Motor neuron (in vitro differentiated cells): Measurements from ENCODE around the gene UGT1A3. TPM values are rescaled to one million over a fixed set of nuclear protein-coding genes. Genes with fewer than 3 reads are reported as not detected.

Source experiments
- ATAC-seq, 8 experiments: fragments of 200-7000 bp; cut with Tn5 transposase; replicated peaks in 6 of 8; 2 replicates each; pipeline ENCODE4 v1.8.0; 2021; ENCODE audit warnings: mild to moderate bottlenecking in 8 of 8, moderate library complexity in 8 of 8
- H3K27ac ChIP-seq, 2 donors: fragments of 250-450 bp; sonication (Bioruptor Pico); 2 replicates each; pipeline ENCODE4 v1.9.0; 2021; ENCODE audit warnings: antibody characterized with exemption in 2 of 2, mild to moderate bottlenecking in 2 of 2, moderate library complexity in 1 of 2
- H3K4me1 ChIP-seq, 2 donors: fragments of 250-450 bp; sonication (Bioruptor Pico); replicated peaks in 1 of 2; 2 replicates each; pipeline ENCODE4 v1.6.1; 2021; ENCODE audit warnings: antibody characterized with exemption in 2 of 2, mild to moderate bottlenecking in 2 of 2, moderate library complexity in 1 of 2
- H3K4me3 ChIP-seq, 5 donors: fragments of 250-450 bp; sonication (Bioruptor Pico); 2 replicates each; pipeline ENCODE4 v1.9.0; 2021; ENCODE audit warnings: antibody characterized with exemption in 5 of 5, mild to moderate bottlenecking in 5 of 5, moderate library complexity in 4 of 5
- WGBS, 10 experiments: fragments of 450-650 bp; shearing (Covaris generic); methylation state at CpG; one replicate each; pipeline ENCODE4 v1.0.0; 2022; 5-methylcytosine and 5-hydroxymethylcytosine counted together
- in situ Hi-C, 9 experiments: fragments of 400-800 bp; cut with MboI; loops; one replicate each; pipeline ENCODE4 v1.15.0; 2021; ENCODE audit warnings: low sequenced_read_pairs in 9 of 9, low pct_unique_long_range_greater_than_20kb in 2 of 9; ENCODE audit not compliant: unreplicated experiment in 9 of 9
- total RNA-seq, 8 experiments: library from RNA; unstranded; fragments of 300-600 nt; gene quantifications; 2 replicates each; pipeline versions ENCODE4 v1.2.3 to v1.2.4, GENCODE V29; 2022

Gene UGT1A3
- total RNA-seq, 8 experiments from 2014 or later: 0.24 to 0.76 (median 0.31) TPM; not detected in 5

GRCh38 chr2:233772153-233772552 lies 43.3 kb downstream of the UGT1A3 start:
- in situ Hi-C loops: no loop called here
- Histone ChIP-seq H3K4me3 (no peak overlapping the region), H3K4me1 (peaks cover 3% of the 10 kb centered on the region in 2 donors), H3K27ac (no peak overlapping the region)
- no peak for ATAC-seq
- WGBS, 10 experiments: 64 to 96% (median 75%) methylated on average over 2 to 15 of the region's 16 CpGs; no CpG with 5 or more reads in 1 of the 10 experiments

- H3K4me3 ChIP-seq: no peak overlapping the region
- no peak for ATAC-seq
- WGBS, 10 experiments: 52 to 100% (median 71%) methylated on average over 2 to 5 of the region's 5 CpGs; no CpG with 5 or more reads in 4 of the 10 experiments
- no peak overlapping the region for H3K27ac ChIP-seq
- in situ Hi-C loops: no loop called here
- peaks cover 3% of the 10 kb centered on the region in 2 donors for H3K4me1 ChIP-seq
These were observed 43.7 kb downstream of the UGT1A3 start for GRCh38 chr2:233772583-233772982.

GRCh38 chr2:233773854-233774253 lies 45.0 kb downstream of the UGT1A3 start:
- WGBS, 10 experiments: 83 to 100% methylated on average over 1 of the region's 5 CpGs; no CpG with 5 or more reads in 8 of the 10 experiments
- Histone ChIP-seq H3K27ac (no peak overlapping the region), H3K4me1 (no peaks in the 10 kb centered on the region), H3K4me3 (no peak overlapping the region)
- ATAC-seq: no peak
- in situ Hi-C loops: no loop called here

GRCh38 chr2:233775414-233775813 lies 46.6 kb downstream of the UGT1A3 start:
- H3K4me1 ChIP-seq: no peaks in the 10 kb centered on the region
- WGBS, 10 experiments: 31 to 100% (median 86%) methylated on average over 1 to 6 of the region's 6 CpGs; no CpG with 5 or more reads in 4 of the 10 experiments
- H3K4me3 ChIP-seq: no peak overlapping the region
- no peak overlapping the region for H3K27ac ChIP-seq
- in situ Hi-C loops: no loop called here
- ATAC-seq: peak in 2 of 8 experiments; percentile 26 to 32

- 17 to 75% (median 67%) methylated on average over 1 to 2 of the region's 2 CpGs; no CpG with 5 or more reads in 5 of the 10 experiments for WGBS, 10 experiments
- Histone ChIP-seq H3K27ac (no peak within 1 kb of the TSS), H3K4me3 (no peak within 1 kb of the TSS), H3K4me1 (no peaks in the 10 kb centered on the region)
- in situ Hi-C loops: no loop called here
- ATAC-seq: no peak
These were observed 49.2 kb downstream of the UGT1A3 start, which contains the start of gene MROH2A for GRCh38 chr2:233778030-233778429. TSS of gene MROH2A (plus strand) at chr2:233778330. CDS start at chr2:233779359, 1,029 bp downstream.

- no peak for ATAC-seq
- in situ Hi-C loops: no loop called here
- Histone ChIP-seq H3K4me3 (no peak overlapping the region), H3K4me1 (no peaks in the 10 kb centered on the region), H3K27ac (no peak overlapping the region)
- WGBS, 10 experiments: 100% methylated on average over 1 to 3 of the region's 4 CpGs; no CpG with 5 or more reads in 8 of the 10 experiments
These were observed 50.9 kb downstream of the UGT1A3 start for GRCh38 chr2:233779722-233780121.

GRCh38 chr2:233780771-233781170 lies 51.9 kb downstream of the UGT1A3 start:
- Histone ChIP-seq H3K4me1 (no peaks in the 10 kb centered on the region), H3K4me3 (no peak overlapping the region), H3K27ac (no peak overlapping the region)
- in situ Hi-C loops: no loop called here
- ATAC-seq: peak in 2 of 8 experiments; percentile 81 to 87
- WGBS, 10 experiments: 2 to 93% (median 83%) methylated on average over 1 to 4 of the region's 4 CpGs

GRCh38 chr2:233789554-233789953 lies 60.7 kb downstream of the UGT1A3 start:
- ATAC-seq: no peak
- in situ Hi-C loops: no loop called here
- H3K4me3 ChIP-seq: no peak overlapping the region
- H3K27ac ChIP-seq: no peak overlapping the region
- H3K4me1 ChIP-seq: no peaks in the 10 kb centered on the region
- WGBS, 10 experiments: 40 to 100% (median 82%) methylated on average over 1 to 3 of the region's 7 CpGs; no CpG with 5 or more reads in 2 of the 10 experiments

- H3K4me3 ChIP-seq: no peak overlapping the region
- no peak overlapping the region for H3K27ac ChIP-seq
- ATAC-seq: no peak
- in situ Hi-C loops: no loop called here
- no peaks in the 10 kb centered on the region for H3K4me1 ChIP-seq
- WGBS, 10 experiments: 48 to 89% (median 85%) methylated on average over 3 to 15 of the region's 18 CpGs; no CpG with 5 or more reads in 5 of the 10 experiments
These were observed 62.5 kb downstream of the UGT1A3 start for GRCh38 chr2:233791151-233791882.

GRCh38 chr2:233791883-233792329 lies 63.1 kb downstream of the UGT1A3 start:
- no peak for ATAC-seq

GRCh38 chr2:233792720-233793119 lies 63.9 kb downstream of the UGT1A3 start:
- in situ Hi-C loops: no loop called here

More at GRCh38 chr2:233791883-233792329, 63.1 kb downstream of the UGT1A3 start:
- no peak overlapping the region for H3K27ac ChIP-seq
- 62 to 80% (median 67%) methylated on average over 1 to 8 of the region's 9 CpGs; no CpG with 5 or more reads in 5 of the 10 experiments for WGBS, 10 experiments
- H3K4me3 ChIP-seq: no peak overlapping the region
- in situ Hi-C loops: no loop called here
- H3K4me1 ChIP-seq: no peaks in the 10 kb centered on the region

GRCh38 chr2:233793465-233794127 lies 64.8 kb downstream of the UGT1A3 start:
- in situ Hi-C loops: no loop called here
- Histone ChIP-seq H3K4me1 (no peaks in the 10 kb centered on the region), H3K27ac (no peak overlapping the region), H3K4me3 (no peak overlapping the region)
- WGBS, 10 experiments: 43 to 100% (median 80%) methylated on average over 1 to 9 of the region's 18 CpGs; no CpG with 5 or more reads in 3 of the 10 experiments
- no peak for ATAC-seq

More at GRCh38 chr2:233792720-233793119, 63.9 kb downstream of the UGT1A3 start:
- ATAC-seq: no peak
- H3K27ac ChIP-seq: no peak overlapping the region
- no peak overlapping the region for H3K4me3 ChIP-seq
- WGBS, 10 experiments: 67 to 97% (median 79%) methylated on average over 1 to 6 of the region's 7 CpGs; no CpG with 5 or more reads in 3 of the 10 experiments
- H3K4me1 ChIP-seq: no peaks in the 10 kb centered on the region

- Histone ChIP-seq H3K4me3 (no peak overlapping the region), H3K27ac (no peak overlapping the region), H3K4me1 (no peaks in the 10 kb centered on the region)
- in situ Hi-C loops: no loop called here
- WGBS, 10 experiments: 67 to 94% (median 89%) methylated on average over 2 to 9 of the region's 17 CpGs; no CpG with 5 or more reads in 5 of the 10 experiments
- ATAC-seq: no peak
These were observed 65.4 kb downstream of the UGT1A3 start for GRCh38 chr2:233794128-233794658.
